Fibroblast of skin of back (primary cell): ENCODE measurements around the gene MAML1.
A peak's percentile ranks its signal among the peaks of the same experiment; 100 is the strongest.
"Not testable (repeated sequence)": the region's sequence is repeated elsewhere in the genome, so short reads cannot be mapped to it uniquely, and the experiment has no call there.

ENCODE experiments used
- DNase-seq: peaks from one replicate; pipeline ENCODE4 v3.0.0-alpha.2; 2013

MAML1 gene

DNA sequence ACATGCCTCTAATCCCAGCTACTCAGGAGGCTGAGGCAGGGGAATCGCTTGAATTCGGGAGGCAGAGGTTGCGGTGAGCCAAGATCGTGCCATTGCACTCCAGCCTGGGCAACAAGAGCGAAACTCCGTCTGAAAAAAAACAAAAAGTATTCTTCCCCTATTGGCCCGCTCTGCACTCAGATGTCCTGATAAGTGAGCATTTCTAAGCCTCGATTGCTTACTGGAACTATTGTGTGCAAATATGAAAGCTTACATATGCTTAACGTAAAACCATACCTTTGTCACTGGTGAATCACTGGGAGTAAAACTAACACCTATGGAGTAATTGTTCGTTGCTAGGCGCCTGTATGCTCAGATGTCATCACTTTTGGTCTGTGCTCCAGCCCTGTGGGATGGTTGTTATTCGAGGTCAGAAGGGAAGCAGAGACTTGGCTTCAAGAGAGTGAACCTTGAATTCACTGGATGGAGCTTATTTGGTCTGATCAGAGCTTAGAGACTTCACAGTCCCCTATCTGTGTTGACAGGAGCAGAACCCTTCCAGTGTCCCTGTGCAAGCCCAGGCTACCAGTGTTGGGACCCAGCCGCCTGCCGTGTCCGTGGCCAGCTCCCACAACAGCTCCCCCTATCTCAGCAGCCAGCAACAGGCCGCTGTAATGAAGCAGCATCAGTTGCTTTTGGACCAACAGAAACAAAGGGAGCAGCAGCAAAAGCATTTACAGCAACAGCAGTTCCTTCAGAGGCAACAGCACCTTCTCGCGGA is 35.9 kb downstream of the MAML1 start:
- DNase-seq: no peak

- DNase-seq: no peak
Observed at GRCh38 chr5:179769271-179769670, 36.6 kb downstream of the MAML1 start.

DNA sequence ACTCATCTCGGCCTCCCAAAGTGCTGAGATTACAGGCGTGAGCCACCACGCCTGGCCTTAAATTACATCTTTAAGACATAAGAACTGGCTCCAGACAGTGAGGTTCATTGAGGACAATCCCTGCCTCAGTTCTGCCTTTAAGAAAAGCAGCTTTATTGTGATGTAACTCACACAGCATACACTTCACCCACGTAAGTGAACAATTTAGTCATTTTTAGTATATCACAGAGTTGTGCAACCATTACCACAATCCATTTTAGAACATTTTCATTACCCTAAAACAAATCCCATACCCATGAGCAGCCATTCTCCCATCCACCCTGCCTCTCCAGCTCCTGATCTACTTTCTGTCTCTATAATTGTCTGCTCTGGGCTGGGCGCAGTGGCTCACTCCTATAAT is 37.2 kb downstream of the MAML1 start:
- DNase-seq: no peak

DNA sequence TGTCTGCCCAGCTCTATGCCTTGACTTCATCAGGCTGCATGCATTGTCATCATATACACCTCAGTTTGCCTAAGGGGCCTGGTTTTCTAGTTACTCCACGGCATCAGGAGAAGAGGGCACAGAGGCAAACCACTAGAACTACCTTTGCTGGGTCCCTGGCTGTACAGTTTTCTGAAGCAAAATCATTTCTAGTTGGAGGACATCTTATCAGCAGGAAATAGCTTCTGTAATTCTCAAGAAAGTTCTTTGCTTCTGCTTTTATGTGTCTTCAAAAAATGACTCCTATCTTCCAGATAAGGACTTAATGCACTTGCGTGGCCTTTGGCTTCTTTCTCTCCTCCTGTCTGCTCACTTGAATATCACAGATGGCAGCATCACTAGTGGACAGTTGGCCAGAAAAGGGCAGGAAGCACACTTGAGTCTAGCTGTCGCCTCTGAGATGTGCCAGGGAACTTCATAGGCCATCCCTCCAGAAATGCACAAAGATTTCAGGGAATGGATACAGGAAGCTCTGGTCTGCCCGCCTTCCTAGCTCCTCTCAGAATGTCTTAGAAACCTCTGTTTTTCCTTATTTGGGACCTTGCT is 38.8 kb downstream of the MAML1 start:
- no peak for DNase-seq

DNA sequence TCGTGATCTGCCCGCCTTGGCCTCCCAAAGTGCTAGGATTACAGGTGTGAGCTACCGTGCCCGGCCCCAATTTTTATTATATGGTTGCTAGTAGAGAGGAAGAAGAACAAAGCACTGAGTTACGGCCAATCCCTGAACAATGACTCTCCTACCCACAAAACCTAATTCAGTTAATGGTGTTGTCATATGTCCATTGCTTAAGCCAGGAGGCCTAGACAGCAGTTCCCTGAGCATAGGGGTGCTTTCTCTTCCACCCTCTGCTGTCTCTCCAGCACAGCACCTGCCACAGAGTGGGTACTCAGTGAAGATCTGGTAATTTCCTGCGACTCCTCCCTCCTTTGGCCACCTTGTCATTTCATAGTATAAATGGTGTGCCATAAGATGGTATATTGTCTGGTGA is 39.7 kb downstream of the MAML1 start:
- DNase-seq: no peak

DNA sequence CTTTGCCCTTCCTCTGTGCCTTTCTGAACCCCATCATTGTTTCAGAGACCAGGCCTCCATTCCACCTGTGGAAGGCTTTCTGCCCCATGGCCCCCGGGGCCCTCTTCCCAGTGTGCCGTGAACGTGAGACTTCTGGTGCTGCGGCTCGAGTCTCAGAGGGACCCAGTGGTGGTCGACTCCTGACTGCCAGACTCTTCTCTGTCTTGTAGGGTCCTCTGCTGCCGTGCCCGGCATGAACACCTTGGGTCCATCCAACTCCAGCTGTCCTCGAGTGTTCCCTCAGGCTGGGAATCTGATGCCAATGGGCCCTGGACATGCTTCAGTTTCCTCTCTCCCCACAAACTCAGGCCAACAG is 41.0 kb downstream of the MAML1 start:
- DNase-seq: no peak

GRCh38 chr5:179774442-179774841 is 41.8 kb downstream of the MAML1 start:
- DNase-seq: no peak

DNA sequence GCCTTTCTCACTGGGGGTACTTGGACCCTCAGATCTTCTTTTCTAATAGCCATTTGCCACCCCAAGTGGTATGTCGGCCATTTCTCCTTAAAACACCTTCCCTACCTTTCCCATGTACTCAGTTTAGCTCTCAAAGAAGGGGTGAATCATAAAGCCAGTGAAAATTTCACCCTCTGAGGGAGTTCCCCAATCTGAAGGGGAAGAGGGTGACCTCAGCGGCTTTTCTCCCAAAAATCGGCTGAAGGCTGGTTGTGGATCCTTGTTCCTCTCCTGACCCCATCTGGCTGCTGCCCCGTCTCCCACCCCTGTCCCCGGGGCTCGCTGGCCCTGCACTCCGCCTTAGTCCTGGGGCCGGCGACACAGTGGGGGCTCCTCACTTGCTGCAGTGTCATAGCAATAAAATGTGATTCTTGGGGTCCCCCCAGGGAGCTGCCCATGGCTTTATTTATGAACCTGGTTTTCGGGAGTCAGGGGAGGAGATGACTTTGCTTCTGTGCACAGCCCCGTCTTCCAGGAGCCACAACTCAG is 43.9 kb downstream of the MAML1 start:
- no peak for DNase-seq

DNA sequence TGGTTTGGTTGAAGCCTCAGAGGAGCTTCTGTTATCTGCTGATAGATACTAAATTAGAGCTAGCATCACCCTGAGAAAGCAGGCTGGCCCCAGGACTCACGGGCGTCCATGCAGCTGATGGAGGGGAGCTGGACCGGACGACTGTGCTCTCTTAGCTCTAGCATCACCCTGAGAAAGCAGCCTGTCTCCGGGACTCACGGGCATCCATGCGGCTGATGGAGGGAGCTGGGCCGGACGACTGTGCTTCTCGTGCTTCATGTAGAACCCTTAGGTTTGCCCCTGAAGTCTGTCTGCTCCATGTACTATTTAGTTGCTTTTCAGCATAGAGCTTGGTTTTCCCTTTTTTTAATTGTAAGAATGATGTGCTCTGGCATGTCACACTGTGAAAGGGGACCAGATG is 44.8 kb downstream of the MAML1 start:
- DNase-seq: no peak

DNA sequence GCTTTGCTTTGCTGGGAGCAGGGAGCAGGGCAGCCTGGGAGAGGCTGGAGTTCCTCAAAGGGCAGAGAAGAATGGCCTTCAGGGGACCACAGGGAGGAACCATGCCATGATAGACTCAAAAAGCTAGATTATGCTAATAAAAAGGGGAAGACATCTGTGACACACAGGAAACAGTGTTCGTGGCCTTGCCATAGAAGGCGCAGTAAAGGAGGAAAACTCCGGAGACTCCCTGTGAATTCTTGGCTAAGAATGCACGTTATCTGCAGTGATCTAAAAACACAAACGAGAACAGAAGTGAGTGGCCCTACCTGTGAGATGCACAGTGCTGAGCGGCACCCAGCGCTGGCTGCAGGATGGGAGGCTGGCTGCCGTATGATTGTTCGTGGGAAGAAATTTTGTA is 45.3 kb downstream of the MAML1 start:
- no peak for DNase-seq

- DNase-seq: no peak
Observed at GRCh38 chr5:179778591-179778990, 46.0 kb downstream of the MAML1 start.

DNA sequence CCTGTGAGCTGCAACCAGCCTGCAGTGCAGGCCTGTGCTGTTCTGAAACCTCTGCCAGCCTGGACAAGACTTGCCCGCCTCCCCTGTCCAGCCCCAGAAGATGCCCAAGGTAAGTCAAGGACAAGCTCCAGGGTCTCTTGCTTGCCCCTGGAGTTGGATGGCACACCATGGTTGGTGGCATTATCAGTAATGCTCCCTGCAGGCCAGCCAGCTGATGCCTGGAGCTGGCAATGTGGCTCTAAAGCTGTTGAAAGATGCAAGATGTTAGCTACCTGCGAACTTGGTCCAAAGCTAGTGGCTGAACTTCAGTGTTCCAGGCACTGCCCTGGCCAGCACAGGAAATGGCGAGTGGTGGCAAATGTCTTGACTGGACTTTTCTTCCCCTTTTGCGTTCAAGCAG is 47.2 kb downstream of the MAML1 start:
- no peak for DNase-seq

DNA sequence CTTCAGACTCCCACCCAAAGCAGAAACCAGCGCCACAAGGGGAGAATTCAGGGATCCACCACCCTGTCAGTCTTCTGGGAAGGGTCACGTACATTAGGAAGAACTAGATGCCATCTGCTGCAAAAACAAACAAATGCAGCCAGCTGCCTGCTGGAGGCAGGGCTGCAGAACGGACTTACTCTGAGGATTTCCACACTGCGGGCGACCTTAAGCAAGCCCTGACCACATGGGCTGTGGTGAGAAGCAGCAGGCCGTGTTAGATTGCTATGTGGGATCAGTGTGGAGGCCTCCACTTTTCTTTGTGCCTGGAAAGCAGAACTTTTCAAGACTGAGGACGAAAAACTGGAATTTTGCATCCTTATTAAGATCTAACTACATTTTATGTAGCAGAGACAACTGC is 47.7 kb downstream of the MAML1 start:
- no peak for DNase-seq

DNA sequence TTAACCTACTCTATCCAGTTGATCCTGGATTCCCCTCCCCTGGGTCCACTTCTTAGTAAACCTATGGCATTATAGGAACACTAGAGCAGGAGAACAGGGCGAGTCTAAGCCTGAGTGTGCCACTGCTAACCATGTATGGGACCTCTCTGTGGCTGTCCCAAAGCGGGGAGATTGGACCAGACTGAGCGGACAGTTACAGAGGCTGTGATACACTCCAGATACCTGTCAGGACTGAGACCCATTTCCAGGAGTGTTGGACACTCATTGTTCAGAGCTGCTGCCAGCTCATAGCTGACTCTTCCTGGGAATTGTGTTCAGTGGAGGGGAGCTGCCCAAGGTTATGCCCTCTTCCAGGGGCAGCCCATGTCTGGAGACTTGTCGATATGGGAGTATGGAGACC is 49.2 kb downstream of the MAML1 start:
- no peak for DNase-seq

- no peak for DNase-seq
Observed at GRCh38 chr5:179783128-179783527, 50.5 kb downstream of the MAML1 start.

- no peak for DNase-seq
Observed at GRCh38 chr5:179786861-179787260, 54.2 kb downstream of the MAML1 start.

DNA sequence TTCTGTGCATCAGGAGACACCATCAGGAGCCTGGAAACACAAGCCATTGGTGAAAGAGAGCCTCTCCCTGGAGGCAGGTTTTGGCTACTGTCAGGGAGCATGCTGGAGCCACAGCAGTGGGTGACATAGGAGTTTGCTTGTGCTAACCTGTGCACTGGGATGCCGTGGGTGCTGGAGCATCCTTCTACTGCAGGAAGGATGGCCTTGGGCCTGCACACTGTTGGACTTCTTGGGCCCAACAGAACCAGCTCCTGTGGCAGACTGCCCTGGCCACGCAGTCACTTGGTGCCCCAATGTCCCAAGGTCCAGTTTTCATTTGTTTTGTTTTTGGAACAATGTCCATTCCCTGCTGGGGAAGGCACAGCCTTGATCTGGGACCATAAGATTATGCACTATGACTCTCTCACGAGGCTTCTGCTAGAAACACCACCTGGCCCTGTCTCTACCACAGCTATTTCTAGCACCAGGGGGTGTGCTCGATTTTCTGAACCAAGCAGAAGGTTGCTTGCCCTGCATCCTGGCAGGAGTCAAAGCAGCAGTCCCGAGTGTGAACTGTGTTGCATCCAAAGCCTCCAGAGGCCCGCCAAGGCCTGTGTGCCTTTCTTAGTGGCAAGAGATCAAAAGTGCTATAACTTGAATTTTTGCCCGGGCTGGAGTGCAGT is 55.7 kb downstream of the MAML1 start:
- DNase-seq: no peak

DNA sequence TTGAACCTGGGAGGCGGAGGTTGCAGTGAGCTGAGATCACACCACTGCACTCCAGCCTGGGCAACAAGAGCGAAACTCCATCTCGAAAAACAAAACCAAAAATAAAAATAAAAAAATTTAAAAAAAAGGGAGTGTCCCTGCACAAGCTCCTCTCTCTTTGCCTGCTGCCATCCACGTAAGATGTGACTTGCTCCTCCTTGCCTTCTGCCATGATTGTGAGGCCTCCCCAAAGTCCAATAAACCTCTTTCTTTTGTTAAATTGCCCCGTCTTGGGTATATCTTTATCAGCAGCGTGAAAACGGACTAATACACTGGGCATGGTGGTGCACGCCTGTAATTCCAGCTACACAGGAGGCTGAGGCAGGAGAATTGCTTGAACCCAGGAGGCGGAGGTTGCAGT is 56.7 kb downstream of the MAML1 start:
- DNase-seq: not testable (repeated sequence)

GRCh38 chr5:179791881-179792611 is 59.4 kb downstream of the MAML1 start:
- DNase-seq: no peak

DNA sequence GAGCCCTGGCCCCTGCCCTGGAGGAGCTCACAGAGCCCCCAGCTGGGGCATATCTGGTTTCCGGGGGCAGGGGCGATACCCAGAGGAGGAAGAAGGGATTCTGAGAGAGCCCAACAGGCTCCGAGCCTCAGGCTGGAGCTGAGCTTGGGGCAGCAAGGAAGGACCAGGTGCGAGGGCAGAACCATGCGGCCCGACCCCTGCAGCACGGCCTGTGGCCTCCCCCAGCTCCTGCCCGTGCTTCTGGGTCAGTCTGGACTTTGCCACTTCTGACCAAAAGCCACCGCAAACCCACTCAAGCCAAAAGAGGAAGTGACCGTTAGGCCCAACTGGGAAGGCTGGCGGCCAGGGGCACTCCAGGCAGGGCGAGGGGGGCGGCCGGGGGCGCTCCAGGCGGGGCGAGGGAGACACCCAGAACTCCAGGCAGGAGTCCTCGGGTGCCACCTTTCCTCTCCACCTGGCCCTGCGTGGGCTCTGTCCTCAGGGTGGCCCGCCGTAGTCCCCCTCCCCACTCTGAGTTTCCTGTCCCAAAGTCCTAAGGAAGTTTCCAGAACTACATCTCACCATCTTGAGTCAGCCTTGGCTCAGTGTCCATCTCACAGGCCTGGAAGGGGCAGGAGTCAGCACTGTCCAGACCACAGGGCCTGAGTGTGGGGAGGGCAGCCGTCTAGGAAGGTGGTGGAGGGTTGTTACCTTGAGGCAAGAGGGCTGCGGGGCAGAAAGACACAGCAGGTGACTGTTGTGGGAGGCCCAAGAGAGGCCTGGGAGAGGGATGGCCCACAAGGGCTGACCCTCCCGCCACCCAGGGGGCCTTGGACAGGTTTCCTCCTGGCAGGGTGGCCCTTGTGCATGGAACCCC is 60.2 kb downstream of the MAML1 start:
- no peak for DNase-seq

- DNase-seq: peak; percentile 74
Observed at GRCh38 chr5:179793468-179794139, 61.0 kb downstream of the MAML1 start, which contains the start of gene LTC4S. Gene LTC4S, plus strand, starts transcription at chr5:179793986. Its CDS starts 95 bp downstream, at chr5:179794081.

- no peak for DNase-seq
Observed at GRCh38 chr5:179794171-179794570, 61.5 kb downstream of the MAML1 start.
